Measurements from ENCODE around the gene CDC42EP1. TPM values are rescaled to one million over a fixed set of nuclear protein-coding genes. Genes with fewer than 3 reads are reported as not detected.

CDC42EP1 gene
- total and polyA plus RNA-seq, 2 donors (not counting 3 experiments of a cell fraction or from before 2014, with no cell fraction given), result 82.2 to 141 TPM

GRCh38 chr22:37558815-37559214 lies 1.5 kb upstream of the CDC42EP1 start:
- Histone ChIP-seq H3K4me2 (ENCODE audit: insufficient read depth, low read length) (no peak overlapping the region), H3K27me3 (ENCODE audit: control insufficient read depth in 2 of 2, insufficient read depth in 2 of 2, low read length in 2 of 2) (no peaks in the 10 kb centered on the region), H3K4me1 (ENCODE audit: control insufficient read depth, extremely low read depth, insufficient read depth, low read length) (peaks cover 43% of the 10 kb centered on the region), H3K9ac (replicated peaks; ENCODE audit: extremely low read depth, insufficient read depth, low read length) (no peak overlapping the region), H3K27ac (ENCODE audit: insufficient read depth, low read depth, low read length) (no peak overlapping the region), H3K4me3 (replicated peaks in 1 of 3; ENCODE audit: insufficient read depth in 1 of 3, low read depth in 1 of 3, low read length in 3 of 3) (no peak overlapping the region), H3K9me3 (replicated peaks; ENCODE audit: control insufficient read depth, insufficient read depth, low read length) (no peaks in the 10 kb centered on the region), H3K79me2 (ENCODE audit: control insufficient read depth, insufficient read depth, low read length) (peaks cover 31% of the 10 kb centered on the region), H3K36me3 (ENCODE audit: control insufficient read depth in 2 of 2, extremely low read depth in 1 of 2, insufficient read depth in 2 of 2, low read length in 2 of 2) (peaks cover 0 to 2% of the 10 kb centered on the region in 2 experiments), H3K9me1 (replicated peaks; ENCODE audit: control insufficient read depth, extremely low read depth, insufficient read depth, low read length) (no peaks in the 10 kb centered on the region), H2AFZ (ENCODE audit: low read depth, low read length) (no peak overlapping the region), H4K20me1 (replicated peaks; ENCODE audit: control insufficient read depth, extremely low read depth, insufficient read depth, low read length) (no peaks in the 10 kb centered on the region)
- DNase-seq (ENCODE audit: low read depth, low spot score) (no peak), FAIRE-seq (no peak)
- CTCF ChIA-PET, result interaction anchor here (0.7 to 21.8 kb wide), 3 partner anchors 8 to 34 kb away, joined by 4 to 977 read pairs (median 6); no protein-coding TSS in a partner anchor
- POLR2A ChIA-PET, result interaction anchor here (0.8 to 1.6 kb wide), 2 partner anchors 12 to 113 kb away, joined by 3 read pairs; no protein-coding TSS in a partner anchor
- intact Hi-C loops (cut with micrococcal nuclease), result no loop called here
- no TSS peak for BruUV-seq (replicated peaks)
- dilution Hi-C loops (cut with MboI; ENCODE audit: extremely low pct_ligation_motif_present, low sequenced_read_pairs), result no loop called here
- TF ChIP-seq FOS (IDR thresholded peaks at IDR 0.05; ENCODE audit: borderline replicate concordance, insufficient read depth, low read length) (no peak), GATA2 (IDR thresholded peaks at IDR 0.05; ENCODE audit: insufficient read depth, insufficient read length, low read depth, low read length) (no peak), EZH2 (IDR thresholded peaks at IDR 0.05; ENCODE audit: borderline replicate concordance, low read depth, low read length, severe bottlenecking) (no peak), CTCF (IDR thresholded peaks at IDR 0.05; ENCODE audit: extremely low read depth in 1 of 2, insufficient read depth in 1 of 2, low read depth in 1 of 2, low read length in 2 of 2) (no peak), MYC (IDR thresholded peaks at IDR 0.05; ENCODE audit: low read depth, low read length) (no peak), POLR2AphosphoS5 (IDR thresholded peaks at IDR 0.05; ENCODE audit: insufficient read depth, low read depth, low read length) (no peak), POLR2A (IDR thresholded peaks at IDR 0.05; ENCODE audit: low read depth, low read length) (no peak), JUN (IDR thresholded peaks at IDR 0.05; ENCODE audit: borderline replicate concordance, insufficient read depth, insufficient read length, low read depth) (no peak), MAX (IDR thresholded peaks at IDR 0.05; ENCODE audit: insufficient read depth, insufficient read length) (no peak)

All from endothelial cell of umbilical vein (primary cell).